ENCODE data around the gene C6orf62.

DNA sequence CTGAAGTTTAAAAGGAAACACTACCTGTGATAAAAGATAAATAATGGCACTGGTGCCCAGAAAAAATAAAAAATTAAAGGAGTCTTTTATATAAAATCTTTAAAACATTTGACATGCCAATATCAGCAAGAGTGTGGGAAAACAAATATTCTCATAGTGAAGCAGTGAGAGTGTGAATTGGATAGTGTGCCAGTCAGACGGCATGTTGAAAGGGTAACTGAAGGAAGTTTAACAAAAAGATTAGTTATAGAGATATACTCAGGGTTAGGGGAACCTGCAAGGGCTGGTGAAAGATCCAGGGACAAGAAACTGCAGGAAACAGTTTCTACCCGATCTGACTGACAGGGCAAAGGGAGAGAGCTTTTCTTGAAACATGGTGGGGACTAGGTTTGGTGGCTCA, 33.5 kb upstream of the C6orf62 start:
- TF ChIP-seq POLR2A (IDR thresholded peaks at IDR 0.05; ENCODE audit: low read depth, low read length) (no peak), CTCF (conservative IDR thresholded peaks at IDR 0.05; ENCODE audit: low read depth, low read length) (no peak), RAD21 (IDR thresholded peaks at IDR 0.05; ENCODE audit: low read length) (no peak), CEBPB (IDR thresholded peaks at IDR 0.05; ENCODE audit: low read depth, low read length) (no peak), BHLHE40 (IDR thresholded peaks at IDR 0.05; ENCODE audit: low read depth, low read length) (no peak), SMC3 (IDR thresholded peaks at IDR 0.05; ENCODE audit: low read depth, low read length) (no peak), RCOR1 (IDR thresholded peaks at IDR 0.05; ENCODE audit: insufficient replicate concordance, low read length) (no peak), RFX5 (IDR thresholded peaks at IDR 0.05; ENCODE audit: low read depth, low read length) (no peak), NFE2L2 (IDR thresholded peaks at IDR 0.05; ENCODE audit: low read depth, low read length) (no peak), MXI1 (IDR thresholded peaks at IDR 0.05; ENCODE audit: borderline replicate concordance, low read depth, low read length) (no peak), USF2 (IDR thresholded peaks at IDR 0.05; ENCODE audit: low read depth, low read length) (no peak), MAZ (IDR thresholded peaks at IDR 0.05; ENCODE audit: borderline replicate concordance, low read depth, low read length) (no peak)

All from IMR-90 (cell line).